Measurements from ENCODE around the gene TMEM131. TPM values are rescaled to one million over a fixed set of nuclear protein-coding genes. Genes with fewer than 3 reads are reported as not detected.

TMEM131 gene
- total and polyA plus RNA-seq, 10 of the 15 experiments (the other 5 are each of a cell fraction or from before 2014, with no cell fraction given): 6.0 to 48.2 (median 23.2) TPM

DNA sequence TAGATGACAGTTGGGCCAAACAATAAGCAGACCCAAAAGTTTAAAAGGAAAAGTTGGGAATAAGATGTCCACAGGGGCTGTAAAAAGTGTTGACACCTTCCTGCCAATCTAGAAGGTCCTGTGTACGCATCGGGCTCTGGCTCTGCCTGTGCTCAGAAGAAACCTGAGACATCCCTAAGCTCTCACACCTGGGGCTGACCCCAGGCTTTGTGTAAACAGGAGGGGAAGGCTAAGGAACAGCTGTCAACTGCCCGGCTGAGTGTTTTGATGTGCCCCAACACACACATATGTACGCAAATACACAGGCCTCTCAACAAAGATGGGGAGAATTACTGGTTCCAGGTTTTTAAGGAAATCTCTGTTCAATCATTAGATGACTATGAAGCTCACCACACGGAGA, 59.5 kb downstream of the TMEM131 start:
- no TSS peak for BruUV-seq (replicated peaks)
- ChIA-PET SMC1A (ENCODE audit: uncharacterized antibody, unreplicated experiment) (interaction anchor here (0.7 to 4.5 kb wide), 23 partner anchors 9 to 208 kb away, joined by 3 to 36 read pairs (median 6); no protein-coding TSS in a partner anchor), POLR2A (interaction anchor here (0.8 to 2.2 kb wide), 11 partner anchors 9 to 76 kb away, joined by 3 to 11 read pairs (median 4); no protein-coding TSS in a partner anchor), RAD21 (ENCODE audit: unreplicated experiment) (interaction anchor here (0.9 to 4.2 kb wide), 19 partner anchors 8 to 449 kb away, joined by 3 to 23 read pairs (median 5); no protein-coding TSS in a partner anchor), CTCF (interaction anchor here (0.8 to 2.4 kb wide), 11 partner anchors 9 to 195 kb away, joined by 3 to 13 read pairs (median 3); no protein-coding TSS in a partner anchor)
- peaks cover 55% of the 10 kb centered on the region for H3K4me1 ChIP-seq (ENCODE audit: control insufficient read depth, insufficient read depth, low read length)
- DNase-seq (ENCODE audit: low read depth, low spot score) (no peak), FAIRE-seq (no peak), ATAC-seq (peak; percentile 67)
- intact Hi-C loops (cut with micrococcal nuclease; ENCODE audit: unreplicated experiment): no loop called here
- H3K79me2 ChIP-seq (ENCODE audit: control insufficient read depth, insufficient read depth, low read length): peaks cover 62% of the 10 kb centered on the region
- 64% methylated on average over 5 of the region's 5 CpGs for WGBS (ENCODE audit: insufficient coverage, insufficient replicate concordance, low lambda C conversion rate, missing lambda C conversion rate)
- peak overlapping the region; percentile 58; the same call in 1 of the 2 replicates for H3K9ac ChIP-seq (ENCODE audit: control insufficient read depth, insufficient read depth, low read length)
- H3K27ac ChIP-seq (ENCODE audit: control insufficient read depth, insufficient read depth): peak overlapping the region; percentile 63
- no peaks in the 10 kb centered on the region for H3K36me3 ChIP-seq (ENCODE audit: control insufficient read depth in 2 of 2, insufficient read depth in 2 of 2, low read length in 1 of 2)
- no peak overlapping the region for H2AFZ ChIP-seq (ENCODE audit: control insufficient read depth, low read depth, low read length)
- no peaks in the 10 kb centered on the region; the same call in 2 of the 3 replicates for H3K9me3 ChIP-seq (replicated peaks; ENCODE audit: control insufficient read depth, insufficient read depth, low read length)
- H3K4me2 ChIP-seq (ENCODE audit: control insufficient read depth, insufficient read depth): peak overlapping the region; percentile 99
- in situ Hi-C loops (cut with MboI): no loop called here
- peak overlapping the region; percentile 11; the same call in 1 of the 2 replicates for H3K4me3 ChIP-seq
- no peaks in the 10 kb centered on the region for H3K27me3 ChIP-seq (replicated peaks in 1 of 2; ENCODE audit: control insufficient read depth in 2 of 2, insufficient read depth in 2 of 2, low read length in 1 of 2)
- H4K20me1 ChIP-seq (ENCODE audit: control insufficient read depth, insufficient read depth): no peaks in the 10 kb centered on the region
- 0 out of 2 replicates have a peak, but pooled peaks have one; percentile 11 for TF ChIP-seq MTA2 (IDR thresholded peaks at IDR 0.05; ENCODE audit: low read depth)
- no peak for TF ChIP-seq ESRRA (IDR thresholded peaks at IDR 0.05; ENCODE audit: low read length)
- TF ChIP-seq, protein P1, sequence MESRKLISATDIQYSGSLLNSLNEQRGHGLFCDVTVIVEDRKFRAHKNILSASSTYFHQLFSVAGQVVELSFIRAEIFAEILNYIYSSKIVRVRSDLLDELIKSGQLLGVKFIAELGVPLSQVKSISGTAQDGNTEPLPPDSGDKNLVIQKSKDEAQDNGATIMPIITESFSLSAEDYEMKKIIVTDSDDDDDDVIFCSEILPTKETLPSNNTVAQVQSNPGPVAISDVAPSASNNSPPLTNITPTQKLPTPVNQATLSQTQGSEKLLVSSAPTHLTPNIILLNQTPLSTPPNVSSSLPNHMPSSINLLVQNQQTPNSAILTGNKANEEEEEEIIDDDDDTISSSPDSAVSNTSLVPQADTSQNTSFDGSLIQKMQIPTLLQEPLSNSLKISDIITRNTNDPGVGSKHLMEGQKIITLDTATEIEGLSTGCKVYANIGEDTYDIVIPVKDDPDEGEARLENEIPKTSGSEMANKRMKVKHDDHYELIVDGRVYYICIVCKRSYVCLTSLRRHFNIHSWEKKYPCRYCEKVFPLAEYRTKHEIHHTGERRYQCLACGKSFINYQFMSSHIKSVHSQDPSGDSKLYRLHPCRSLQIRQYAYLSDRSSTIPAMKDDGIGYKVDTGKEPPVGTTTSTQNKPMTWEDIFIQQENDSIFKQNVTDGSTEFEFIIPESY (IDR thresholded peaks at IDR 0.05): no peak
- TF ChIP-seq CHD2 (IDR thresholded peaks at IDR 0.05; ENCODE audit: borderline replicate concordance, low read depth, low read length): no peak
- no peak for TF ChIP-seq SMC3 (IDR thresholded peaks at IDR 0.05; ENCODE audit: borderline replicate concordance, low read length)
- no peak for TF ChIP-seq NBN (IDR thresholded peaks at IDR 0.05)
- TF ChIP-seq TCF12 (IDR thresholded peaks at IDR 0.05; ENCODE audit: low read depth, low read length): peak; percentile 67; the same call in 1 of the 2 replicates
- no peak for TF ChIP-seq STAT1 (conservative IDR thresholded peaks at IDR 0.05)
- TF ChIP-seq, protein P2, sequence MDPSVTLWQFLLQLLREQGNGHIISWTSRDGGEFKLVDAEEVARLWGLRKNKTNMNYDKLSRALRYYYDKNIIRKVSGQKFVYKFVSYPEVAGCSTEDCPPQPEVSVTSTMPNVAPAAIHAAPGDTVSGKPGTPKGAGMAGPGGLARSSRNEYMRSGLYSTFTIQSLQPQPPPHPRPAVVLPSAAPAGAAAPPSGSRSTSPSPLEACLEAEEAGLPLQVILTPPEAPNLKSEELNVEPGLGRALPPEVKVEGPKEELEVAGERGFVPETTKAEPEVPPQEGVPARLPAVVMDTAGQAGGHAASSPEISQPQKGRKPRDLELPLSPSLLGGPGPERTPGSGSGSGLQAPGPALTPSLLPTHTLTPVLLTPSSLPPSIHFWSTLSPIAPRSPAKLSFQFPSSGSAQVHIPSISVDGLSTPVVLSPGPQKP (IDR thresholded peaks at IDR 0.05; ENCODE audit: low read depth, low read length): no peak
- no peak for TF ChIP-seq YY1 (IDR thresholded peaks at IDR 0.05; ENCODE audit: low read depth, low read length)
- TF ChIP-seq, protein P3, sequence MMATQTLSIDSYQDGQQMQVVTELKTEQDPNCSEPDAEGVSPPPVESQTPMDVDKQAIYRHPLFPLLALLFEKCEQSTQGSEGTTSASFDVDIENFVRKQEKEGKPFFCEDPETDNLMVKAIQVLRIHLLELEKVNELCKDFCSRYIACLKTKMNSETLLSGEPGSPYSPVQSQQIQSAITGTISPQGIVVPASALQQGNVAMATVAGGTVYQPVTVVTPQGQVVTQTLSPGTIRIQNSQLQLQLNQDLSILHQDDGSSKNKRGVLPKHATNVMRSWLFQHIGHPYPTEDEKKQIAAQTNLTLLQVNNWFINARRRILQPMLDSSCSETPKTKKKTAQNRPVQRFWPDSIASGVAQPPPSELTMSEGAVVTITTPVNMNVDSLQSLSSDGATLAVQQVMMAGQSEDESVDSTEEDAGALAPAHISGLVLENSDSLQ (IDR thresholded peaks at IDR 0.05): no peak
- TF ChIP-seq STAT3 (IDR thresholded peaks at IDR 0.05; ENCODE audit: low read depth, low read length): no peak
- 0 out of 2 replicates have a peak, but pooled peaks have one; percentile 48 for TF ChIP-seq TCF3 (IDR thresholded peaks at IDR 0.05; ENCODE audit: borderline replicate concordance, insufficient read depth, low read depth, low read length)
- TF ChIP-seq GATAD2B (conservative IDR thresholded peaks at IDR 0.05; ENCODE audit: low read depth): no peak
- TF ChIP-seq MYC (IDR thresholded peaks at IDR 0.05; ENCODE audit: insufficient read depth, insufficient read length, insufficient replicate concordance, low read length, severe bottlenecking): no peak
- TF ChIP-seq NFXL1 (IDR thresholded peaks at IDR 0.05; ENCODE audit: borderline replicate concordance): no peak
- TF ChIP-seq, protein P4, sequence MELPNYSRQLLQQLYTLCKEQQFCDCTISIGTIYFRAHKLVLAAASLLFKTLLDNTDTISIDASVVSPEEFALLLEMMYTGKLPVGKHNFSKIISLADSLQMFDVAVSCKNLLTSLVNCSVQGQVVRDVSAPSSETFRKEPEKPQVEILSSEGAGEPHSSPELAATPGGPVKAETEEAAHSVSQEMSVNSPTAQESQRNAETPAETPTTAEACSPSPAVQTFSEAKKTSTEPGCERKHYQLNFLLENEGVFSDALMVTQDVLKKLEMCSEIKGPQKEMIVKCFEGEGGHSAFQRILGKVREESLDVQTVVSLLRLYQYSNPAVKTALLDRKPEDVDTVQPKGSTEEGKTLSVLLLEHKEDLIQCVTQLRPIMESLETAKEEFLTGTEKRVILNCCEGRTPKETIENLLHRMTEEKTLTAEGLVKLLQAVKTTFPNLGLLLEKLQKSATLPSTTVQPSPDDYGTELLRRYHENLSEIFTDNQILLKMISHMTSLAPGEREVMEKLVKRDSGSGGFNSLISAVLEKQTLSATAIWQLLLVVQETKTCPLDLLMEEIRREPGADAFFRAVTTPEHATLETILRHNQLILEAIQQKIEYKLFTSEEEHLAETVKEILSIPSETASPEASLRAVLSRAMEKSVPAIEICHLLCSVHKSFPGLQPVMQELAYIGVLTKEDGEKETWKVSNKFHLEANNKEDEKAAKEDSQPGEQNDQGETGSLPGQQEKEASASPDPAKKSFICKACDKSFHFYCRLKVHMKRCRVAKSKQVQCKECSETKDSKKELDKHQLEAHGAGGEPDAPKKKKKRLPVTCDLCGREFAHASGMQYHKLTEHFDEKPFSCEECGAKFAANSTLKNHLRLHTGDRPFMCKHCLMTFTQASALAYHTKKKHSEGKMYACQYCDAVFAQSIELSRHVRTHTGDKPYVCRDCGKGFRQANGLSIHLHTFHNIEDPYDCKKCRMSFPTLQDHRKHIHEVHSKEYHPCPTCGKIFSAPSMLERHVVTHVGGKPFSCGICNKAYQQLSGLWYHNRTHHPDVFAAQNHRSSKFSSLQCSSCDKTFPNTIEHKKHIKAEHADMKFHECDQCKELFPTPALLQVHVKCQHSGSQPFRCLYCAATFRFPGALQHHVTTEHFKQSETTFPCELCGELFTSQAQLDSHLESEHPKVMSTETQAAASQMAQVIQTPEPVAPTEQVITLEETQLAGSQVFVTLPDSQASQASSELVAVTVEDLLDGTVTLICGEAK (IDR thresholded peaks at IDR 0.05; ENCODE audit: borderline replicate concordance): no peak

Data from GM12878 (cell line).